ENCODE data around the gene MAP2K6.

Gene MAP2K6

DNA sequence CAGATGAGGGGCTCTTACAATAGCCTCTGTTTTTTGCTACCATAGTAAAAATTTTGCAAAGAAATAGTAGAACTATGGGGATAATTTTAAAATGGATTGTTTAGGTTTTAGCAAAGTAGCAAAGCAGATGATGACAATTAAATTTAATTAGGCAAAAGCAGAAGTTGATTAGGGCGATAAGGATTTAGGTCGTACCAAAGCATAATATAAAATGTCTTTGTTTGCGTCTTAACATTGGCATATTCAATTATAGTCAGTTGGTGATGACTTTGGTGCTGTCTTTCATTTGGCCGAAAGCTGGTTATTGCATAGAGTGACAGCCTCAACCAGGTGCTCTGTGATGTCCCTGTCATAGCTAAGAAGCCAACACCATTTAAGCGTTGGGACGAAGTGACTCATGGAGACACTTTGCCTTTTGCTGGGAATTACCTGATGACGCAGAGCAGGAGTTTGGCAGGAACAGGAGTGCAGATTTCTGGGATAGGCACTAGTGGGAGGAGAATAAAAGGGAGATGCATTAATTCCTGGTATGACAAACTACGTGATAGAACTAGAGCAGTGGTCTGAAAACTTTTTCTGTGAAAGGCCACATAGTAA, 38.3 kb downstream of the MAP2K6 start:
- Histone ChIP-seq H3K4me1 (peaks cover 5% of the 10 kb centered on the region; the same call in 1 of the 2 replicates), H3K36me3 (no peaks in the 10 kb centered on the region), H3K9me3 (no peaks in the 10 kb centered on the region), H3K27me3 (no peaks in the 10 kb centered on the region), H3K4me3 (ENCODE audit: low read depth, low read length) (no peak overlapping the region; the same call in 1 of the 2 replicates)
- peak; percentile 9 for DNase-seq
- TF ChIP-seq CTCF (IDR thresholded peaks at IDR 0.05; ENCODE audit: low read depth, low read length) = no peak

DNA sequence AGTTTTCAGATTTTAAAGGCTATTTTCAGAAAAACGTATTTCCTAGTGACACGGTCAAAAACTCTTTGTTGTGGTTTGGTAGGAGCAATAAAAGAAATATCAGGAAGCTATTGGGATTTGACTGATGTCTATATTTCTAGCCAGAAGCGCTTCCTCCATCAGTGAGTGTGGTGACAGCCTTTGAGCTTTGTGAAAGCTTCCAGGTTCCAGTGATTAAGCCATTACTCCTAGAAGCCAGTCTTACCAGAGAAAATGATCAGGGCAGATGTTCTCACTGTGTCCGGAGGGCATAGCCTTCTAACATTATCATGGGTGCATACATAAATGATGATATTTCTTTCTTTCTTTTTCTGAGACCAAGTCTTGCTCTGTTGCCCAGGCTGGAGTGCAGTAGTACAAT, 39.6 kb downstream of the MAP2K6 start:
- Histone ChIP-seq H3K4me1 (peaks cover 5% of the 10 kb centered on the region; the same call in 1 of the 2 replicates), H3K9me3 (no peaks in the 10 kb centered on the region), H3K4me3 (ENCODE audit: low read depth, low read length) (no peak overlapping the region), H3K27me3 (no peaks in the 10 kb centered on the region), H3K36me3 (no peaks in the 10 kb centered on the region)
- DNase-seq = peak; percentile 56
- TF ChIP-seq CTCF (IDR thresholded peaks at IDR 0.05; ENCODE audit: low read depth, low read length) = no peak

DNA sequence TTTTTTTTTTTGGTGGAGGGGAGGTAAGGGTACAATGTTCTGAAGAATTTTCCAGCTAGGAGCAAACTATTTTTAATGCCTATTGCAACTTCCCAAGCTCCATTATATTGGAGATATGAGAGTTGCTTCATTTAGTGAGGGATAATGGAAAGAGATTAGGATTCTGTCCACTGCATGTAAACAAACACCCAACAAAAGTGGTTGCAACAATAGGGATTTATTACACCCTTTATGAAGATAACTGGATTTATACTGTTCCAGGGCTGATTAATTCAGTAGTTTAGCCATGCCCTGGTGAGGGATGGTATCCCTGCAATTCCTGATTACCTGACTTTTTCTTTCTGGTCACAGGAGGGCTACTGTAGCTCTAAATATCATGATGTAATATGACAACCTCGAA, 40.5 kb downstream of the MAP2K6 start:
- DNase-seq = no peak
- H3K36me3 ChIP-seq = no peaks in the 10 kb centered on the region
- TF ChIP-seq CTCF (IDR thresholded peaks at IDR 0.05; ENCODE audit: low read depth, low read length) = no peak
- no peaks in the 10 kb centered on the region for H3K9me3 ChIP-seq
- no peak overlapping the region for H3K4me3 ChIP-seq (ENCODE audit: low read depth, low read length)
- H3K4me1 ChIP-seq = peaks cover 5% of the 10 kb centered on the region; the same call in 1 of the 2 replicates
- H3K27me3 ChIP-seq = no peaks in the 10 kb centered on the region

DNA sequence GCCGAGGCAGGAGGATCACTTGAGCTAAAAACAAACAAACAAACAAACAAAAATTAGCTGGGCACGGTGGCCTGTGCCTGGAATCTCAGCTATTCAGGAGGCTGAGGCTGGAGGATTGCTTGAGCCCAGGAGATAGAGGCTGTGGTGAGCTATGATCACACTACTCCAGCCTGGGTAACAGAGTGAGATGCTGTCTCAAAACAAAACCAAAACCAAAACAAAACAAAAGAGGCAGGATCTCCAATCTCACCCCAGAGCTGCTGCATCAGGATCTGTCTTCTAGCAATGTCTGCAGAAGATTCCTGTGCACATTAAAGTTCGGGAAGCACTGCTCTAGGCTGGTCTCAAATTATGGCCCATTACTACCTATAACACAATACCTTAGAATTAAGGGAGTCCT, 43.1 kb downstream of the MAP2K6 start:
- no peaks in the 10 kb centered on the region for H3K9me3 ChIP-seq
- no peaks in the 10 kb centered on the region for H3K27me3 ChIP-seq
- no peak for DNase-seq
- no peak for TF ChIP-seq CTCF (IDR thresholded peaks at IDR 0.05; ENCODE audit: low read depth, low read length)
- H3K4me1 ChIP-seq = peaks cover 5% of the 10 kb centered on the region; the same call in 1 of the 2 replicates
- H3K4me3 ChIP-seq (ENCODE audit: low read depth, low read length) = no peak overlapping the region
- no peaks in the 10 kb centered on the region for H3K36me3 ChIP-seq

DNA sequence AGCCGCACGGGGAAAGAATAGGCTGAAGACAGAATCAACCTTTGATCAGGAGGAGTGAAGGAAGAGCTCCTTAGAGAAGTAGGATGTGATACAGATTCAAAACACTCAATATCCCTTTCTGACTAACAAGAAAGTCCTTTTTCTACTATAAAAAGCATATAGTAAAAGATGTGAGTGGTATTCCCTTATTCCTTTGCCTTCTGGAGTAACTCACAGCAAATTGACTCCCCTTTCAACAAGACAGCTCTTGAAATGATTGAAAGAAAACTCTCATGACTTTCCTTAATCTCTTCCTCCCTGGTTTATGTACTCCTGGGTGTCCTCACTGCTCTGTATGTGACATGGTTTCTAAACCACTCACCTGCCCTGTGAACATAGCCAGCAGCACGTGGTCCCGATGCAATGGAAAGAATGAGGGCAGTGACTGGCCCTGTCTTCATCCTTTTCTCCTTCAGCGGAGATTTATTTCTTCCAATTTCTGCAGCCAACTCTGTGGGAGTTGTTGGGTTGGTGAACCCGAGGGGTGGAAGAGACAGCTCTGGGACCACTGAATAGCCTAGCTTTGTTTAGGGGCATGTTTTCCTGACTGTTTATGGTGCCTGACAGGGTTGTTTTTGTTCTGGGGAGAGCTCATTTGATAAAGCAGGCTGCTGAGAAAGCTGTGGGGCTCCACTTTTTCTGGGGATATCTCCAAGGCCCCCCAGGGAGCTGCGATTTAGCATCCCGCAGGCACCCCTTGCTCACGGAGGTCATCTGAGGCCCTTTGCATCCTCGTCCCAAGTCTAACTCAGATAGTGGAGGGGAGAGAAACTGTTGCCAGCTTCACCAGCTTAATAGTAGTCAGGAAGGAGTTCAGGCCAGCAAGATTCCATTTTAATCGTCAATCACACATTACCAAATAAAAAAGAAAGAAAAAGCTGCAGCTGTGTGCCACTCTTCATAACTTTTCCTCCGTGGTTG, 46.7 kb downstream of the MAP2K6 start:
- no peaks in the 10 kb centered on the region for H3K4me1 ChIP-seq
- no peaks in the 10 kb centered on the region for H3K36me3 ChIP-seq
- no peak for DNase-seq
- TF ChIP-seq CTCF (IDR thresholded peaks at IDR 0.05; ENCODE audit: low read depth, low read length) = no peak
- H3K4me3 ChIP-seq (ENCODE audit: low read depth, low read length) = no peak overlapping the region
- H3K9me3 ChIP-seq = no peaks in the 10 kb centered on the region
- no peaks in the 10 kb centered on the region for H3K27me3 ChIP-seq

- Histone ChIP-seq H3K9me3 (no peaks in the 10 kb centered on the region), H3K27me3 (no peaks in the 10 kb centered on the region), H3K4me1 (no peaks in the 10 kb centered on the region), H3K36me3 (no peaks in the 10 kb centered on the region), H3K4me3 (ENCODE audit: low read depth, low read length) (no peak overlapping the region)
- DNase-seq = no peak
- no peak for TF ChIP-seq CTCF (IDR thresholded peaks at IDR 0.05; ENCODE audit: low read depth, low read length)
These were observed 47.5 kb downstream of the MAP2K6 start for GRCh38 chr17:69461951-69462369.
